HTR-8/SVneo (cell line): ENCODE measurements around the gene LRRC34.

Experiments
- DNase-seq: peaks from one replicate; pipeline ENCODE4 v3.0.0; 2011; ENCODE audit warnings: low spot score, mixed read lengths; ENCODE audit not compliant: insufficient read length
- FAIRE-seq: peaks from 2 replicates; lab custom pipeline; 2011; peaks lifted over from hg19 to GRCh38; lab: Jason Lieb, UNC

LRRC34 gene

GRCh38 chr3:169812332-169813235, at the start of gene LRRC34, which contains the start of gene LRRIQ4:
Gene LRRC34 (minus strand): TSS chr3:169812904. CDS start chr3:169812548, 356 bp downstream.
Gene LRRIQ4 (plus strand): TSS chr3:169812870. CDS start chr3:169821922, 9,052 bp downstream.
- FAIRE-seq: no peak

GRCh38 chr3:169861871-169862270, 49.2 kb upstream of the LRRC34 start:
- FAIRE-seq (no peak), DNase-seq (no peak)

More at GRCh38 chr3:169812332-169813235, at the start of gene LRRC34, which contains the start of gene LRRIQ4:
- no peak for DNase-seq

GRCh38 chr3:169857811-169858210, 45.1 kb upstream of the LRRC34 start:
- FAIRE-seq (no peak), DNase-seq (no peak)

GRCh38 chr3:169855514-169855913, 42.8 kb upstream of the LRRC34 start:
- FAIRE-seq: no peak

GRCh38 chr3:169850618-169851017, 37.9 kb upstream of the LRRC34 start:
- no peak for FAIRE-seq

More at GRCh38 chr3:169855514-169855913, 42.8 kb upstream of the LRRC34 start:
- DNase-seq: no peak

GRCh38 chr3:169848741-169849140, 36.0 kb upstream of the LRRC34 start:
- FAIRE-seq (no peak), DNase-seq (no peak)

More at GRCh38 chr3:169850618-169851017, 37.9 kb upstream of the LRRC34 start:
- DNase-seq: no peak

- FAIRE-seq: no peak
- no peak for DNase-seq
These were observed 35.2 kb upstream of the LRRC34 start for GRCh38 chr3:169847896-169848295.

GRCh38 chr3:169846458-169847193, 33.9 kb upstream of the LRRC34 start:
- peak; percentile 72 for DNase-seq

GRCh38 chr3:169842960-169843359, 30.3 kb upstream of the LRRC34 start:
- FAIRE-seq: no peak

More at GRCh38 chr3:169846458-169847193, 33.9 kb upstream of the LRRC34 start:
- FAIRE-seq: no peak

GRCh38 chr3:169841171-169841570, 28.5 kb upstream of the LRRC34 start:
- no peak for FAIRE-seq
- no peak for DNase-seq

More at GRCh38 chr3:169842960-169843359, 30.3 kb upstream of the LRRC34 start:
- no peak for DNase-seq

- FAIRE-seq (no peak), DNase-seq (no peak)
These were observed 25.9 kb upstream of the LRRC34 start for GRCh38 chr3:169838511-169839030.

- FAIRE-seq (no peak), DNase-seq (no peak)
These were observed 24.2 kb upstream of the LRRC34 start for GRCh38 chr3:169836942-169837275.

- FAIRE-seq (no peak), DNase-seq (no peak)
These were observed 23.6 kb upstream of the LRRC34 start for GRCh38 chr3:169836078-169836941.

- DNase-seq (no peak), FAIRE-seq (no peak)
These were observed 22.8 kb upstream of the LRRC34 start for GRCh38 chr3:169835533-169835932.

- no peak for FAIRE-seq
- no peak for DNase-seq
These were observed 15.0 kb upstream of the LRRC34 start for GRCh38 chr3:169827712-169828111.

GRCh38 chr3:169825316-169825715, 12.6 kb upstream of the LRRC34 start:
- FAIRE-seq (no peak), DNase-seq (no peak)

GRCh38 chr3:169822983-169823382, 10.3 kb upstream of the LRRC34 start:
- no peak for FAIRE-seq
- DNase-seq: no peak

- FAIRE-seq: no peak
- DNase-seq: no peak
These were observed 9.8 kb upstream of the LRRC34 start for GRCh38 chr3:169822540-169822939.

GRCh38 chr3:169822091-169822490, 9.4 kb upstream of the LRRC34 start:
- DNase-seq (no peak), FAIRE-seq (no peak)

GRCh38 chr3:169818316-169818715, 5.6 kb upstream of the LRRC34 start:
- FAIRE-seq (no peak), DNase-seq (no peak)
